Vagina (tissue), 2 donors: ENCODE data around the gene BIN1.

Experiments
- CTCF ChIP-seq, 3 experiments: fragments of 450-650 bp in 2 of 3; fragments of 200-600 bp in 1 of 3; sonication (generic) in 1 of 3; IDR thresholded peaks; one replicate each; pipeline ENCODE4 v1.5.1; 2017 to 2019; ENCODE audit warnings: antibody characterized with exemption in 3 of 3, mild to moderate bottlenecking in 2 of 3, moderate library complexity in 2 of 3
- POLR2AphosphoS5 ChIP-seq, 2 donors: sonication (generic); formaldehyde crosslinking; IDR thresholded peaks; one replicate each; pipeline ENCODE4 v1.9.0; 2017; ENCODE audit warnings: antibody characterized with exemption in 2 of 2, mild to moderate bottlenecking in 2 of 2, low read depth in 1 of 2; ENCODE audit not compliant: insufficient read depth in 1 of 2

DNA sequence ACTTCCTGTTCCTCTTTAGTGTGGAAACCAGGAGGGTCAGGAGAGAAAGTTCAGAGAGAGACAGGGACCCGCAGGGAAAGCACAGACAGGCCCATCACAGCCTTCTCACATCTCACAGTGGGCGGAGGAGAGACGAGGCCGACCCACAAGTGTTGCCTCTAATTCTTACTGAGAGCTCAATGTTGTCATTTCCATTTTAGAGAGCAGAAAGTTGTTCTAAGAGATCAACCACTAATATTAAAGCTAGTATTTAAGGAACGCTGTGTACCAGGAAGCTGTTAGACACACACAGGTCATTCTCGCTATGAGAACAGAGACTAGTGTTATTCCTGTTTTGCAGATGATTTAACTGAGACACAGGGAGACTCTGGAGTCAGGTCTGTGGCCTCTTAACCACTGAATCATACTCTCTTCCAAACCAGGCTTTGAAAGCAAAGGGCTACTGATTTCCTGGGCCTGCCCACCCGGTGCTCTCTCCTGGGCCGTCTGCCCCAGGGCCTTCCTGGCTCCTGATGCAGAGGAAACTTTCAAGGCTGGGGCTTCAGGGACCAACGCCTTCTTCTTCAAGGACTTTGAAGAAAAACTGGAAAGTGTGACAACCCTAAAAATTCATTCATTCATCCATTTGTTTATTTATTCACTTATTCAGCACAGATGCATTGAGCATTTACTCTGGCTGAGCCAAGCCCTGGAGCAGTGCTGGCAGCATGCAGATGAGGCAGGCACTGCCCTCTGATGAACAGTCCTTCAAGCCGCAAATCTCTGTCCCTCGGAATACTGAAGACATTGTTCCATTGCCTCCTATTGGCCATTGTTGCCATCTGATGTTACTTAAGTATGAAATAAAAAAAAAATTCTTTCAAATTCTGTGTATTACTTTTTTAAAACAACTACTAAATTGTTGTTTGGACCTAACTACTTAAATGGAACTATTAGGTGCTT, 37.2 kb upstream of the BIN1 start:
- TF ChIP-seq CTCF (IDR thresholded peaks at IDR 0.05) = no peak
- no peak for TF ChIP-seq POLR2AphosphoS5 (IDR thresholded peaks at IDR 0.05; ENCODE audit: insufficient read depth in 1 of 2, low read depth in 1 of 2)
